Endothelial cell of umbilical vein (primary cell): Measurements from ENCODE around the gene TCEA2. TPM values are rescaled to one million over a fixed set of nuclear protein-coding genes. Genes with fewer than 3 reads are reported as not detected.

ENCODE experiments used
- BruUV-seq: library from RNA; stranded (reverse); fragments of 400-500 nt; replicated peaks from 2 replicates; lab custom pipeline; 2021; lab: Mats Ljungman, UMichigan
- CTCF ChIA-PET: fragments of 300-600, 350-600 bp; sonication (Branson Sonifier 250); formaldehyde crosslinking; loops from one replicate; lab custom pipeline; 2021; ENCODE audit warnings: antibody characterized with exemption, inconsistent platforms; lab: Charles Lee
- POLR2A ChIA-PET: fragments of 300-600, 350-600 bp; sonication (Branson Sonifier 250); formaldehyde crosslinking; loops from one replicate; lab custom pipeline; 2021; ENCODE audit warnings: antibody characterized with exemption, inconsistent platforms; lab: Charles Lee
- DNase-seq: peaks from one replicate; pipeline ENCODE4 v3.0.0-alpha.2; 2011; ENCODE audit warnings: low read depth, low spot score
- FAIRE-seq: peaks from 2 replicates; lab custom pipeline; 2011; peaks lifted over from hg19 to GRCh38; lab: Jason Lieb, UNC
- H2AFZ ChIP-seq: 2 replicates; pipeline ENCODE4 v1.6.0; 2012; ENCODE audit warnings: low read depth, low read length, control low read depth, inconsistent platforms
- H3K27ac ChIP-seq: 2 replicates; pipeline ENCODE4 v1.5.1; 2011; ENCODE audit warnings: low read depth, mild to moderate bottlenecking, control low read depth, low read length, moderate library complexity; ENCODE audit not compliant: insufficient read depth
- H3K27me3 ChIP-seq, 2 experiments: 2 replicates each; pipeline versions ENCODE4 v1.6.0 to v1.6.1; 2011; ENCODE audit warnings: low read length in 2 of 2, mixed read lengths in 1 of 2; ENCODE audit not compliant: control insufficient read depth in 2 of 2, insufficient read depth in 2 of 2
- H3K36me3 ChIP-seq, 2 experiments: 2 replicates in 1 of 2; 3 replicates in 1 of 2; pipeline ENCODE4 v1.5.1; 2011; ENCODE audit warnings: low read length in 2 of 2, mild to moderate bottlenecking in 1 of 2, moderate library complexity in 1 of 2; ENCODE audit not compliant: control insufficient read depth in 2 of 2, insufficient read depth in 2 of 2; ENCODE audit errors: extremely low read depth in 1 of 2
- H3K4me1 ChIP-seq: 3 replicates; pipeline ENCODE4 v1.5.1; 2011; ENCODE audit warnings: mild to moderate bottlenecking, low read length; ENCODE audit not compliant: control insufficient read depth, insufficient read depth; ENCODE audit errors: extremely low read depth
- H3K4me2 ChIP-seq: 2 replicates; pipeline ENCODE4 v1.6.1; 2011; ENCODE audit warnings: low read length, control low read depth, mixed read lengths; ENCODE audit not compliant: insufficient read depth
- H3K4me3 ChIP-seq, 3 experiments: fragments of 200-600 bp in 1 of 3; sonication (generic), shearing (Covaris generic) in 1 of 3; replicated peaks in 1 of 3; 2 replicates each; pipeline ENCODE4 v1.5.1; 2011 to 2016; ENCODE audit warnings: control low read depth in 3 of 3, low read length in 3 of 3, mild to moderate bottlenecking in 2 of 3, inconsistent platforms in 1 of 3, low read depth in 1 of 3, moderate library complexity in 1 of 3; ENCODE audit not compliant: insufficient read depth in 1 of 3
- H3K79me2 ChIP-seq: 2 replicates; pipeline ENCODE4 v1.6.0; 2012; ENCODE audit warnings: low read length, inconsistent platforms; ENCODE audit not compliant: control insufficient read depth, insufficient read depth
- H3K9ac ChIP-seq: replicated peaks from 2 replicates; pipeline ENCODE3; 2011; ENCODE audit warnings: low read length, control low read depth; ENCODE audit not compliant: insufficient read depth; ENCODE audit errors: extremely low read depth
- H3K9me1 ChIP-seq: replicated peaks from 3 replicates; pipeline ENCODE4 v1.6.0; 2011; ENCODE audit warnings: mild to moderate bottlenecking, low read length; ENCODE audit not compliant: control insufficient read depth, insufficient read depth; ENCODE audit errors: extremely low read depth
- H3K9me3 ChIP-seq: replicated peaks from 2 replicates; pipeline ENCODE4 v1.5.1; 2012; ENCODE audit warnings: low read length, inconsistent platforms; ENCODE audit not compliant: control insufficient read depth, insufficient read depth
- H4K20me1 ChIP-seq: replicated peaks from 2 replicates; pipeline ENCODE3; 2011; ENCODE audit warnings: mild to moderate bottlenecking, low read length; ENCODE audit not compliant: control insufficient read depth, insufficient read depth; ENCODE audit errors: extremely low read depth
- CTCF ChIP-seq, 2 donors: IDR thresholded peaks; 1 replicate in 1 of 2; 2 replicates in 1 of 2; pipeline ENCODE4 v1.5.1; 2011; ENCODE audit warnings: low read length in 2 of 2, mild to moderate bottlenecking in 2 of 2, moderate library complexity in 2 of 2, control low read depth in 1 of 2, inconsistent platforms in 1 of 2, low read depth in 1 of 2; ENCODE audit not compliant: insufficient read depth in 1 of 2; ENCODE audit errors: extremely low read depth in 1 of 2
- EZH2 ChIP-seq: IDR thresholded peaks from 2 replicates; pipeline ENCODE4 v1.6.1; 2012; ENCODE audit warnings: borderline replicate concordance, low read depth, mild to moderate bottlenecking, moderate library complexity, low read length, inconsistent platforms; ENCODE audit not compliant: severe bottlenecking
- FOS ChIP-seq: IDR thresholded peaks from 2 replicates; pipeline ENCODE4 v1.6.1; 2011; ENCODE audit warnings: mild to moderate bottlenecking, low read length, moderate library complexity, borderline replicate concordance; ENCODE audit not compliant: insufficient read depth
- GATA2 ChIP-seq: IDR thresholded peaks from 2 replicates; pipeline ENCODE4 v1.7.0; 2011; ENCODE audit warnings: low read depth, mild to moderate bottlenecking, moderate library complexity, mixed read lengths, low read length; ENCODE audit not compliant: insufficient read length, insufficient read depth
- JUN ChIP-seq: IDR thresholded peaks from 2 replicates; pipeline ENCODE4 v1.6.1; 2011; ENCODE audit warnings: borderline replicate concordance, low read depth; ENCODE audit not compliant: insufficient read length, insufficient read depth
- MAX ChIP-seq: IDR thresholded peaks from 2 replicates; pipeline ENCODE4 v1.6.1; 2011; ENCODE audit not compliant: insufficient read depth, insufficient read length
- MYC ChIP-seq: IDR thresholded peaks from one replicate; pipeline ENCODE4 v1.6.1; 2011; ENCODE audit warnings: mild to moderate bottlenecking, low read depth, low read length
- POLR2A ChIP-seq: IDR thresholded peaks from 2 replicates; pipeline ENCODE4 v1.6.1; 2012; ENCODE audit warnings: low read depth, mild to moderate bottlenecking, control low read depth, low read length
- POLR2AphosphoS5 ChIP-seq: IDR thresholded peaks from 2 replicates; pipeline ENCODE4 v1.6.1; 2012; ENCODE audit warnings: low read depth, mild to moderate bottlenecking, control low read depth, low read length, moderate library complexity; ENCODE audit not compliant: insufficient read depth
- dilution Hi-C: fragments of 300-500 bp; cut with MboI; formaldehyde crosslinking; loops from one replicate; pipeline ENCODE4 v1.15.0; 2019; ENCODE audit warnings: low sequenced_read_pairs; ENCODE audit not compliant: extremely low pct_ligation_motif_present
- intact Hi-C: fragments of 100-400 bp; cut with micrococcal nuclease; formaldehyde crosslinking; loops from one replicate; pipeline ENCODE4 v1.10.0; 2022
- polyA plus RNA-seq, 4 experiments: library from polyadenylated mRNA; depleted of rRNA in 3 of 4; stranded (reverse) in 3 of 4; unstranded in 1 of 4; fragments of >200 nt; gene quantifications; 2 replicates each; pipeline versions ENCODE4 v1.2.1 to v1.2.3, GENCODE V29; 2011 to 2012; ENCODE audit warnings: missing spikeins in 1 of 4
- total RNA-seq: library from RNA; stranded (reverse); gene quantifications from 2 replicates; pipeline ENCODE4 v1.2.3, GENCODE V29; 2021

Gene TCEA2
- total and polyA plus RNA-seq, 2 donors (not counting 3 experiments of a cell fraction or from before 2014, with no cell fraction given), result 53.1 to 65.5 TPM

- Histone ChIP-seq H3K4me3 (no peak overlapping the region), H3K4me2 (no peak overlapping the region), H2AFZ (no peak overlapping the region), H3K9me3 (no peaks in the 10 kb centered on the region), H3K27me3 (no peaks in the 10 kb centered on the region), H4K20me1 (no peaks in the 10 kb centered on the region), H3K79me2 (no peaks in the 10 kb centered on the region), H3K36me3 (no peaks in the 10 kb centered on the region), H3K27ac (no peak overlapping the region), H3K9ac (no peak overlapping the region), H3K4me1 (no peaks in the 10 kb centered on the region), H3K9me1 (no peaks in the 10 kb centered on the region)
- POLR2A ChIA-PET, result no interaction called here
- CTCF ChIA-PET, result interaction anchor here (1.5 to 8.0 kb wide), 3 partner anchors 13 to 76 kb away, joined by 6 to 66 read pairs (median 9); partner anchors contain the start of gene LKAAEAR1
- FAIRE-seq (no peak), DNase-seq (no peak)
- intact Hi-C loops (no loop called here), dilution Hi-C loops (no loop called here)
- no peak for TF ChIP-seq CTCF (IDR thresholded peaks at IDR 0.05; ENCODE audit: extremely low read depth in 1 of 2, insufficient read depth in 1 of 2, low read depth in 1 of 2, low read length in 2 of 2)
- TF ChIP-seq JUN, result no peak
- no peak for TF ChIP-seq GATA2
- no peak for TF ChIP-seq MYC
- TF ChIP-seq EZH2, result no peak
- TF ChIP-seq POLR2A, result no peak
- no peak for TF ChIP-seq POLR2AphosphoS5
- TF ChIP-seq MAX, result no peak
- no peak for TF ChIP-seq FOS
- no TSS peak for BruUV-seq
Measured at GRCh38 chr20:64115171-64115911, 52.3 kb downstream of the TCEA2 start.
